ENCODE data around the gene HSPA4. TPM values are rescaled to one million over a fixed set of nuclear protein-coding genes. Genes with fewer than 3 reads are reported as not detected.

The HSPA4 gene
- total and polyA plus RNA-seq, 2 of the 4 experiments (the other 2 are of a cell fraction), result 34.9 to 120 TPM

GRCh38 chr5:133147815-133148567, 96.2 kb downstream of the HSPA4 start:
- dilution Hi-C loops (cut with HindIII; ENCODE audit: low sequenced_read_pairs, unreplicated experiment), result no loop called here

More at GRCh38 chr5:133147815-133148567, 96.2 kb downstream of the HSPA4 start:
- H3K9ac ChIP-seq (ENCODE audit: low read depth, low read length), result no peak overlapping the region
- H4K20me1 ChIP-seq (ENCODE audit: insufficient read depth, low read length), result no peaks in the 10 kb centered on the region
- no peak overlapping the region for H3K4me3 ChIP-seq (ENCODE audit: insufficient read depth, low read depth, low read length)
- no peak overlapping the region for H2AFZ ChIP-seq (replicated peaks; ENCODE audit: low read length, poor library complexity)
- H4K5ac ChIP-seq (ENCODE audit: low read depth, low read length), result no peak overlapping the region
- BruUV-seq (replicated peaks), result no TSS peak
- POLR2A ChIA-PET (ENCODE audit: unreplicated experiment), result no interaction called here
- H3K79me1 ChIP-seq (ENCODE audit: low read depth in 1 of 2, low read length in 2 of 2), result no peaks in the 10 kb centered on the region
- H3K4ac ChIP-seq (ENCODE audit: low read depth, low read length), result no peak overlapping the region
- H2BK5ac ChIP-seq (ENCODE audit: low read depth, low read length, poor library complexity, severe bottlenecking), result no peak overlapping the region
- no CpG with 5 or more reads among the region's 7 CpGs for WGBS, 2 experiments (ENCODE audit: extremely low coverage in 2 of 2, insufficient read length in 1 of 2)
- H2AK5ac ChIP-seq (ENCODE audit: low read depth, low read length), result no peak overlapping the region
- H3K14ac ChIP-seq (replicated peaks; ENCODE audit: low read depth, low read length), result no peak overlapping the region
- H3K27me3 ChIP-seq (ENCODE audit: control insufficient read depth, insufficient read depth, low read length), result peaks cover 4% of the 10 kb centered on the region
- no peak for DNase-seq
- CTCF ChIA-PET, result no interaction called here
- no peak overlapping the region for H4K8ac ChIP-seq (ENCODE audit: low read depth in 2 of 2, low read length in 2 of 2)
- no peak overlapping the region for H2AK9ac ChIP-seq (replicated peaks; ENCODE audit: low read depth, low read length, poor library complexity)
- H3K18ac ChIP-seq (ENCODE audit: low read depth, low read length), result no peak overlapping the region
- no peaks in the 10 kb centered on the region for H3K9me3 ChIP-seq (ENCODE audit: control insufficient read depth, insufficient read depth, low read length)
- ATAC-seq (ENCODE audit: low read depth), result no peak
- intact Hi-C loops (cut with micrococcal nuclease), result no loop called here
- TF ChIP-seq FOS (IDR thresholded peaks at IDR 0.05; ENCODE audit: low read depth, low read length) (no peak), RAD21 (IDR thresholded peaks at IDR 0.05; ENCODE audit: low read length) (no peak), CEBPB (IDR thresholded peaks at IDR 0.05; ENCODE audit: low read depth, low read length) (no peak), MXI1 (IDR thresholded peaks at IDR 0.05; ENCODE audit: borderline replicate concordance, low read depth, low read length) (no peak)
- no peak overlapping the region for H3K56ac ChIP-seq (ENCODE audit: extremely low read depth, insufficient read depth, low read length)
- no peak overlapping the region for H4K91ac ChIP-seq (ENCODE audit: insufficient read depth, low read depth, low read length)
- H3K36me3 ChIP-seq (ENCODE audit: control insufficient read depth, insufficient read depth, low read length), result no peaks in the 10 kb centered on the region
- no peak overlapping the region for H3K27ac ChIP-seq (ENCODE audit: insufficient read depth, low read length)
- in situ Hi-C loops (cut with MboI; ENCODE audit: low sequenced_read_pairs), result no loop called here
- H2BK120ac ChIP-seq (ENCODE audit: low read depth, low read length), result no peak overlapping the region
- H2BK15ac ChIP-seq (ENCODE audit: low read depth, low read length), result no peak overlapping the region
- H3K4me1 ChIP-seq (ENCODE audit: control insufficient read depth, insufficient read depth, low read length), result no peaks in the 10 kb centered on the region
- no peak overlapping the region for H2BK20ac ChIP-seq (ENCODE audit: low read depth, low read length)
- H3K4me2 ChIP-seq (ENCODE audit: low read depth, low read length), result no peak overlapping the region
- no peaks in the 10 kb centered on the region for H3K9me1 ChIP-seq (ENCODE audit: insufficient read depth, low read length)
- no peak overlapping the region for H3K23ac ChIP-seq (ENCODE audit: low read depth, low read length)
